Suprapubic skin (tissue), 4 donors: ENCODE results near the gene LRRC9. TPM values are rescaled to one million over a fixed set of nuclear protein-coding genes. Genes with fewer than 3 reads are reported as not detected.

Source experiments
- DNase-seq, 2 donors: peaks; one replicate each; pipeline ENCODE4 v3.0.0-alpha.2; 2019; ENCODE audit warnings: low spot score in 2 of 2
- H3K27ac ChIP-seq: fragments of 200-600 bp; sonication (generic); one replicate; pipeline ENCODE4 v1.5.1; 2019
- H3K27me3 ChIP-seq: fragments of 200-600 bp; sonication (generic); one replicate; pipeline ENCODE4 v1.5.1; 2019
- H3K36me3 ChIP-seq: fragments of 200-600 bp; sonication (generic); one replicate; pipeline ENCODE4 v1.5.1; 2019
- H3K4me1 ChIP-seq: fragments of 200-600 bp; sonication (generic); one replicate; pipeline ENCODE4 v1.5.1; 2019
- H3K4me3 ChIP-seq: fragments of 200-600 bp; sonication (generic); one replicate; pipeline ENCODE4 v1.5.1; 2019; ENCODE audit warnings: mild to moderate bottlenecking
- H3K9me3 ChIP-seq: fragments of 200-600 bp; sonication (generic); one replicate; pipeline ENCODE4 v1.5.1; 2019
- CTCF ChIP-seq, 2 donors: fragments of 200-600 bp in 1 of 2; fragments of 450-650 bp in 1 of 2; sonication (generic) in 1 of 2; IDR thresholded peaks; one replicate each; pipeline ENCODE4 v1.5.1; 2016 to 2019; ENCODE audit warnings: antibody characterized with exemption in 2 of 2, mild to moderate bottlenecking in 1 of 2, moderate library complexity in 1 of 2
- EP300 ChIP-seq: sonication (generic); formaldehyde crosslinking; IDR thresholded peaks from one replicate; pipeline ENCODE4 v1.6.1; 2017; ENCODE audit warnings: antibody characterized with exemption
- POLR2A ChIP-seq, 2 donors: fragments of 450-650 bp; IDR thresholded peaks; one replicate each; pipeline ENCODE4 v1.6.1; 2017; ENCODE audit warnings: antibody characterized with exemption in 2 of 2, mild to moderate bottlenecking in 2 of 2, moderate library complexity in 2 of 2
- POLR2AphosphoS5 ChIP-seq, 3 donors: sonication (generic); formaldehyde crosslinking; IDR thresholded peaks; one replicate each; pipeline ENCODE4 v1.6.1; 2017; ENCODE audit warnings: antibody characterized with exemption in 3 of 3
- WGBS: methylation state at CpG from one replicate; pipeline ENCODE4 v1.1.5; 2018; 5-methylcytosine and 5-hydroxymethylcytosine counted together
- total RNA-seq, 4 donors: library from RNA; depleted of rRNA; stranded (reverse); fragments of >200 nt; gene quantifications; one replicate each; pipeline ENCODE4 v1.1.0, GENCODE V29; 2016

The LRRC9 gene
- total RNA-seq, 4 donors from 2014 or later: not detected

GRCh38 chr14:60090864-60091519 lies 171.0 kb downstream of the LRRC9 start:
- no peaks in the 10 kb centered on the region for H3K27me3 ChIP-seq
- H3K4me1 ChIP-seq: peaks cover 40% of the 10 kb centered on the region
- 9% methylated on average over 16 of the region's 16 CpGs for WGBS
- peak in 1 of 2 donors; percentile 71 for DNase-seq
- peak overlapping the region; percentile 98 for H3K27ac ChIP-seq
- H3K9me3 ChIP-seq: no peaks in the 10 kb centered on the region
- peak overlapping the region; percentile 86 for H3K4me3 ChIP-seq
- TF ChIP-seq CTCF (IDR thresholded peaks at IDR 0.05): no peak
- no peak for TF ChIP-seq POLR2AphosphoS5 (IDR thresholded peaks at IDR 0.05)
- TF ChIP-seq EP300: no peak
- TF ChIP-seq POLR2A (IDR thresholded peaks at IDR 0.05): no peak
- no peaks in the 10 kb centered on the region for H3K36me3 ChIP-seq

GRCh38 chr14:60091550-60092525 lies 171.9 kb downstream of the LRRC9 start, which contains the start of gene PCNX4:
Gene PCNX4 (plus strand): TSS chr14:60091923. CDS start chr14:60107639, 15,716 bp downstream.
- Histone ChIP-seq H3K4me3 (peak within 1 kb of the TSS; percentile 86), H3K36me3 (no peaks in the 10 kb centered on the region), H3K4me1 (peaks cover 40% of the 10 kb centered on the region), H3K27ac (peak within 1 kb of the TSS; percentile 98), H3K27me3 (no peaks in the 10 kb centered on the region), H3K9me3 (no peaks in the 10 kb centered on the region)
- DNase-seq: peak; percentile 98
- WGBS: under 1% methylated on average over 64 of the region's 88 CpGs
- TF ChIP-seq CTCF (IDR thresholded peaks at IDR 0.05) (no peak), POLR2A (IDR thresholded peaks at IDR 0.05) (peak; percentile 58 to 90), EP300 (peak; percentile 72), POLR2AphosphoS5 (IDR thresholded peaks at IDR 0.05) (peak; percentile 68 to 98 (median 93))

- H3K27me3 ChIP-seq: no peaks in the 10 kb centered on the region
Observed at GRCh38 chr14:60092526-60092920, 172.6 kb downstream of the LRRC9 start.

GRCh38 chr14:60093080-60093479 lies 173.1 kb downstream of the LRRC9 start:
- no peak for TF ChIP-seq POLR2AphosphoS5 (IDR thresholded peaks at IDR 0.05)
- no peak for TF ChIP-seq EP300
- TF ChIP-seq CTCF (IDR thresholded peaks at IDR 0.05): no peak
- no peak for TF ChIP-seq POLR2A (IDR thresholded peaks at IDR 0.05)
- H3K27ac ChIP-seq: peak overlapping the region; percentile 98
- H3K36me3 ChIP-seq: peaks cover 4% of the 10 kb centered on the region
- H3K4me1 ChIP-seq: peaks cover 37% of the 10 kb centered on the region
- WGBS: 9% methylated on average over 3 of the region's 3 CpGs
- no peak for DNase-seq
- no peaks in the 10 kb centered on the region for H3K27me3 ChIP-seq
- peak overlapping the region; percentile 86 for H3K4me3 ChIP-seq
- H3K9me3 ChIP-seq: no peaks in the 10 kb centered on the region

More at GRCh38 chr14:60092526-60092920, 172.6 kb downstream of the LRRC9 start:
- peaks cover 40% of the 10 kb centered on the region for H3K4me1 ChIP-seq
- peak overlapping the region; percentile 98 for H3K27ac ChIP-seq
- H3K9me3 ChIP-seq: no peaks in the 10 kb centered on the region
- H3K4me3 ChIP-seq: peak overlapping the region; percentile 86
- H3K36me3 ChIP-seq: no peaks in the 10 kb centered on the region
- TF ChIP-seq POLR2A (IDR thresholded peaks at IDR 0.05) (no peak), POLR2AphosphoS5 (IDR thresholded peaks at IDR 0.05) (no peak), EP300 (no peak), CTCF (IDR thresholded peaks at IDR 0.05) (no peak)
- no peak for DNase-seq
- WGBS: 0% methylated on average over 14 of the region's 14 CpGs

- no peaks in the 10 kb centered on the region for H3K9me3 ChIP-seq
- peak overlapping the region; percentile 98 for H3K27ac ChIP-seq
- DNase-seq: no peak
- H3K4me3 ChIP-seq: peak overlapping the region; percentile 86
- no peak for TF ChIP-seq POLR2AphosphoS5 (IDR thresholded peaks at IDR 0.05)
- TF ChIP-seq POLR2A (IDR thresholded peaks at IDR 0.05): no peak
- no peak for TF ChIP-seq CTCF (IDR thresholded peaks at IDR 0.05)
- TF ChIP-seq EP300: no peak
- no peaks in the 10 kb centered on the region for H3K27me3 ChIP-seq
- peaks cover 37% of the 10 kb centered on the region for H3K4me1 ChIP-seq
- peaks cover 4% of the 10 kb centered on the region for H3K36me3 ChIP-seq
Observed at GRCh38 chr14:60093606-60094005, 173.7 kb downstream of the LRRC9 start.
